Measurements from ENCODE around the gene UST. TPM values are rescaled to one million over a fixed set of nuclear protein-coding genes. Genes with fewer than 3 reads are reported as not detected.

UST gene
- total RNA-seq, 1 experiment from 2014 or later: 32.1 TPM

DNA sequence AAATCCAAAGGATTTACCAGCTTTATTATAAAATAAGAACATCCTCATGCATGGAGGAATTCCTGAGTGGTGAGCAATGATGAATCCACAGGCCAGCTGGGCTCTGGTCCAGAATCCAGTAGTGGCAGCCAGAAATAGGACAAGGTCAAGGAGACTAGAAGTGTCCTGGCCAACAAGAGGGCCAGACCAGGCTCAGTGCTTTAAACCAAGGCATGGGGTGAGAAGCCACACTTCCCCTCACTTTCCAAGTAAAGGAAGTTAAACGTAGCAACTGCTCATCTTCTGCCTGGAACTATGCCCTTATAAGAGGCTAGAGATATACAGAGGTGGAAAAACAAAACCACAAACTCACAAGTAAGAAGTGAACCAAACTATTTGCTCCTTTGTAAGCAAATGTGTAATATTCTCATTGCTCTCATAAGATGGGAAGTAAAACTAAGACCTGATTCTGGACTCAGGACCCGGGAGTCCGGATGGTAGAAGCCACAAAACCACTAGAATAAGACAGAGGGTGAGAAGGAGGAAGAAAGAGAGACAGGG lies 253.2 kb downstream of the UST start:
- POLR2A ChIA-PET: no interaction called here
- CTCF ChIA-PET: no interaction called here
- no peak overlapping the region for H3K27ac Mint-ChIP-seq
- H3K27me3 Mint-ChIP-seq (ENCODE audit: low read depth): no peaks in the 10 kb centered on the region
- ATAC-seq: no peak
- peaks cover 61% of the 10 kb centered on the region for H3K36me3 Mint-ChIP-seq
- TF ChIP-seq MYBL2 (CRISPR knock-in tag; IDR thresholded peaks at IDR 0.05) (no peak), ELF4 (CRISPR knock-in tag; IDR thresholded peaks at IDR 0.05; ENCODE audit: low read depth) (no peak), SOX15 (CRISPR knock-in tag; IDR thresholded peaks at IDR 0.05) (no peak), NFYB (CRISPR knock-in tag; conservative IDR thresholded peaks at IDR 0.05; ENCODE audit: low read depth) (no peak), SP1 (CRISPR knock-in tag; conservative IDR thresholded peaks at IDR 0.05) (no peak), ZNF138 (CRISPR knock-in tag; conservative IDR thresholded peaks at IDR 0.05) (no peak), RORB (CRISPR knock-in tag; IDR thresholded peaks at IDR 0.05) (no peak), ZNF671 (CRISPR knock-in tag; IDR thresholded peaks at IDR 0.05) (no peak)
- TF ChIP-seq, protein P1, sequence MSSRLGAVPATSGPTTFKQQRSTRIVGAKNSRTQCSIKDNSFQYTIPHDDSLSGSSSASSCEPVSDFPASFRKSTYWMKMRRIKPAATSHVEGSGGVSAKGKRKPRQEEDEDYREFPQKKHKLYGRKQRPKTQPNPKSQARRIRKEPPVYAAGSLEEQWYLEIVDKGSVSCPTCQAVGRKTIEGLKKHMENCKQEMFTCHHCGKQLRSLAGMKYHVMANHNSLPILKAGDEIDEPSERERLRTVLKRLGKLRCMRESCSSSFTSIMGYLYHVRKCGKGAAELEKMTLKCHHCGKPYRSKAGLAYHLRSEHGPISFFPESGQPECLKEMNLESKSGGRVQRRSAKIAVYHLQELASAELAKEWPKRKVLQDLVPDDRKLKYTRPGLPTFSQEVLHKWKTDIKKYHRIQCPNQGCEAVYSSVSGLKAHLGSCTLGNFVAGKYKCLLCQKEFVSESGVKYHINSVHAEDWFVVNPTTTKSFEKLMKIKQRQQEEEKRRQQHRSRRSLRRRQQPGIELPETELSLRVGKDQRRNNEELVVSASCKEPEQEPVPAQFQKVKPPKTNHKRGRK (CRISPR knock-in tag; IDR thresholded peaks at IDR 0.05; ENCODE audit: borderline replicate concordance): no peak
- TF ChIP-seq, protein P2, sequence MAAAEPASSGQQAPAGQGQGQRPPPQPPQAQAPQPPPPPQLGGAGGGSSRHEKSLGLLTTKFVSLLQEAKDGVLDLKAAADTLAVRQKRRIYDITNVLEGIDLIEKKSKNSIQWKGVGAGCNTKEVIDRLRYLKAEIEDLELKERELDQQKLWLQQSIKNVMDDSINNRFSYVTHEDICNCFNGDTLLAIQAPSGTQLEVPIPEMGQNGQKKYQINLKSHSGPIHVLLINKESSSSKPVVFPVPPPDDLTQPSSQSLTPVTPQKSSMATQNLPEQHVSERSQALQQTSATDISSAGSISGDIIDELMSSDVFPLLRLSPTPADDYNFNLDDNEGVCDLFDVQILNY (CRISPR knock-in tag; IDR thresholded peaks at IDR 0.05): no peak
- TF ChIP-seq, protein P3, sequence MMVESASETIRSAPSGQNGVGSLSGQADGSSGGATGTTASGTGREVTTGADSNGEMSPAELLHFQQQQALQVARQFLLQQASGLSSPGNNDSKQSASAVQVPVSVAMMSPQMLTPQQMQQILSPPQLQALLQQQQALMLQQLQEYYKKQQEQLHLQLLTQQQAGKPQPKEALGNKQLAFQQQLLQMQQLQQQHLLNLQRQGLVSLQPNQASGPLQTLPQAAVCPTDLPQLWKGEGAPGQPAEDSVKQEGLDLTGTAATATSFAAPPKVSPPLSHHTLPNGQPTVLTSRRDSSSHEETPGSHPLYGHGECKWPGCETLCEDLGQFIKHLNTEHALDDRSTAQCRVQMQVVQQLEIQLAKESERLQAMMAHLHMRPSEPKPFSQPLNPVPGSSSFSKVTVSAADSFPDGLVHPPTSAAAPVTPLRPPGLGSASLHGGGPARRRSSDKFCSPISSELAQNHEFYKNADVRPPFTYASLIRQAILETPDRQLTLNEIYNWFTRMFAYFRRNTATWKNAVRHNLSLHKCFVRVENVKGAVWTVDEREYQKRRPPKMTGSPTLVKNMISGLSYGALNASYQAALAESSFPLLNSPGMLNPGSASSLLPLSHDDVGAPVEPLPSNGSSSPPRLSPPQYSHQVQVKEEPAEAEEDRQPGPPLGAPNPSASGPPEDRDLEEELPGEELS (CRISPR knock-in tag; IDR thresholded peaks at IDR 0.05): no peak
- TF ChIP-seq, protein P4, sequence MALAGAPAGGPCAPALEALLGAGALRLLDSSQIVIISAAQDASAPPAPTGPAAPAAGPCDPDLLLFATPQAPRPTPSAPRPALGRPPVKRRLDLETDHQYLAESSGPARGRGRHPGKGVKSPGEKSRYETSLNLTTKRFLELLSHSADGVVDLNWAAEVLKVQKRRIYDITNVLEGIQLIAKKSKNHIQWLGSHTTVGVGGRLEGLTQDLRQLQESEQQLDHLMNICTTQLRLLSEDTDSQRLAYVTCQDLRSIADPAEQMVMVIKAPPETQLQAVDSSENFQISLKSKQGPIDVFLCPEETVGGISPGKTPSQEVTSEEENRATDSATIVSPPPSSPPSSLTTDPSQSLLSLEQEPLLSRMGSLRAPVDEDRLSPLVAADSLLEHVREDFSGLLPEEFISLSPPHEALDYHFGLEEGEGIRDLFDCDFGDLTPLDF (CRISPR knock-in tag; IDR thresholded peaks at IDR 0.05): no peak
- TF ChIP-seq, protein P5, sequence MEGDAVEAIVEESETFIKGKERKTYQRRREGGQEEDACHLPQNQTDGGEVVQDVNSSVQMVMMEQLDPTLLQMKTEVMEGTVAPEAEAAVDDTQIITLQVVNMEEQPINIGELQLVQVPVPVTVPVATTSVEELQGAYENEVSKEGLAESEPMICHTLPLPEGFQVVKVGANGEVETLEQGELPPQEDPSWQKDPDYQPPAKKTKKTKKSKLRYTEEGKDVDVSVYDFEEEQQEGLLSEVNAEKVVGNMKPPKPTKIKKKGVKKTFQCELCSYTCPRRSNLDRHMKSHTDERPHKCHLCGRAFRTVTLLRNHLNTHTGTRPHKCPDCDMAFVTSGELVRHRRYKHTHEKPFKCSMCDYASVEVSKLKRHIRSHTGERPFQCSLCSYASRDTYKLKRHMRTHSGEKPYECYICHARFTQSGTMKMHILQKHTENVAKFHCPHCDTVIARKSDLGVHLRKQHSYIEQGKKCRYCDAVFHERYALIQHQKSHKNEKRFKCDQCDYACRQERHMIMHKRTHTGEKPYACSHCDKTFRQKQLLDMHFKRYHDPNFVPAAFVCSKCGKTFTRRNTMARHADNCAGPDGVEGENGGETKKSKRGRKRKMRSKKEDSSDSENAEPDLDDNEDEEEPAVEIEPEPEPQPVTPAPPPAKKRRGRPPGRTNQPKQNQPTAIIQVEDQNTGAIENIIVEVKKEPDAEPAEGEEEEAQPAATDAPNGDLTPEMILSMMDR (IDR thresholded peaks at IDR 0.05): no peak
- TF ChIP-seq, protein P6, sequence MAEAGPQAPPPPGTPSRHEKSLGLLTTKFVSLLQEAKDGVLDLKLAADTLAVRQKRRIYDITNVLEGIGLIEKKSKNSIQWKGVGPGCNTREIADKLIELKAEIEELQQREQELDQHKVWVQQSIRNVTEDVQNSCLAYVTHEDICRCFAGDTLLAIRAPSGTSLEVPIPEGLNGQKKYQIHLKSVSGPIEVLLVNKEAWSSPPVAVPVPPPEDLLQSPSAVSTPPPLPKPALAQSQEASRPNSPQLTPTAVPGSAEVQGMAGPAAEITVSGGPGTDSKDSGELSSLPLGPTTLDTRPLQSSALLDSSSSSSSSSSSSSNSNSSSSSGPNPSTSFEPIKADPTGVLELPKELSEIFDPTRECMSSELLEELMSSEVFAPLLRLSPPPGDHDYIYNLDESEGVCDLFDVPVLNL (CRISPR knock-in tag; IDR thresholded peaks at IDR 0.05; ENCODE audit: borderline replicate concordance, low read depth): no peak
- TF ChIP-seq, protein P7, sequence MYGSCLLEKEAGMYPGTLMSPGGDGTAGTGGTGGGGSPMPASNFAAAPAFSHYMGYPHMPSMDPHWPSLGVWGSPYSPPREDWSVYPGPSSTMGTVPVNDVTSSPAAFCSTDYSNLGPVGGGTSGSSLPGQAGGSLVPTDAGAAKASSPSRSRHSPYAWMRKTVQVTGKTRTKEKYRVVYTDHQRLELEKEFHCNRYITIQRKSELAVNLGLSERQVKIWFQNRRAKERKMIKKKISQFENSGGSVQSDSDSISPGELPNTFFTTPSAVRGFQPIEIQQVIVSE (CRISPR knock-in tag; IDR thresholded peaks at IDR 0.05; ENCODE audit: borderline replicate concordance): no peak
- peaks cover 20% of the 10 kb centered on the region for H3K4me1 Mint-ChIP-seq
- no peak overlapping the region for H3K4me3 Mint-ChIP-seq
- no peak for DNase-seq (ENCODE audit: low spot score)
- H3K9me3 Mint-ChIP-seq: peaks cover 27% of the 10 kb centered on the region

DNA sequence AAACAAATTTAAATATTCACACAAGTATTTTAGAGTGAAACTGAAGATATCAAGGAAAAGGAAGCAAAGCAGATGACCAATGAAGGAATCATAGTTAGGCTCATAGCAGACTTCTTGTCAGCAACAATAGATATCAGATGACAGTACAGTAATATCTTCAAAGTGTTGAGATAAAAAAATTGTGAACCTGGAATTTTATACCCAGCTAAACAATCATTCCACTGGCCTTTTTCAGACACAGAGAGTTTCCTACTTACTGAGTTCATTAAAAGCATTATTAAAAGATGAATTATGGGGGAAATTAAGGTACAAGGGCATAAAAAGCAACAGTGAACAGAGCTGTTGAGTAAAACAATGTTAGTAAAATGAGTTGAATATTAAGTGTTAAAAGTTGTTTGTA lies 254.6 kb downstream of the UST start:
- Mint-ChIP-seq H3K27ac (no peak overlapping the region), H3K36me3 (peaks cover 65% of the 10 kb centered on the region), H3K4me1 (peaks cover 11% of the 10 kb centered on the region), H3K4me3 (no peak overlapping the region), H3K27me3 (ENCODE audit: low read depth) (no peaks in the 10 kb centered on the region), H3K9me3 (peaks cover 39% of the 10 kb centered on the region)
- ChIA-PET CTCF (no interaction called here), POLR2A (interaction anchor here (0.7 kb wide), 1 partner anchor 34 kb away, joined by 3 read pairs; no protein-coding TSS in a partner anchor)
- DNase-seq (ENCODE audit: low spot score) (no peak), ATAC-seq (no peak)
- TF ChIP-seq ATF1 (CRISPR knock-in tag; IDR thresholded peaks at IDR 0.05) (no peak), ZNF396 (CRISPR knock-in tag; IDR thresholded peaks at IDR 0.05; ENCODE audit: borderline replicate concordance) (no peak), RORB (CRISPR knock-in tag; IDR thresholded peaks at IDR 0.05) (no peak), ZNF263 (CRISPR knock-in tag; IDR thresholded peaks at IDR 0.05; ENCODE audit: low read depth) (no peak), CBFB (CRISPR knock-in tag; IDR thresholded peaks at IDR 0.05; ENCODE audit: low read depth) (no peak), ZBTB21 (CRISPR knock-in tag; IDR thresholded peaks at IDR 0.05; ENCODE audit: borderline replicate concordance) (no peak), EMX1 (CRISPR knock-in tag; IDR thresholded peaks at IDR 0.05) (no peak), ZNF121 (CRISPR knock-in tag; IDR thresholded peaks at IDR 0.05) (no peak)
- TF ChIP-seq, protein P8, sequence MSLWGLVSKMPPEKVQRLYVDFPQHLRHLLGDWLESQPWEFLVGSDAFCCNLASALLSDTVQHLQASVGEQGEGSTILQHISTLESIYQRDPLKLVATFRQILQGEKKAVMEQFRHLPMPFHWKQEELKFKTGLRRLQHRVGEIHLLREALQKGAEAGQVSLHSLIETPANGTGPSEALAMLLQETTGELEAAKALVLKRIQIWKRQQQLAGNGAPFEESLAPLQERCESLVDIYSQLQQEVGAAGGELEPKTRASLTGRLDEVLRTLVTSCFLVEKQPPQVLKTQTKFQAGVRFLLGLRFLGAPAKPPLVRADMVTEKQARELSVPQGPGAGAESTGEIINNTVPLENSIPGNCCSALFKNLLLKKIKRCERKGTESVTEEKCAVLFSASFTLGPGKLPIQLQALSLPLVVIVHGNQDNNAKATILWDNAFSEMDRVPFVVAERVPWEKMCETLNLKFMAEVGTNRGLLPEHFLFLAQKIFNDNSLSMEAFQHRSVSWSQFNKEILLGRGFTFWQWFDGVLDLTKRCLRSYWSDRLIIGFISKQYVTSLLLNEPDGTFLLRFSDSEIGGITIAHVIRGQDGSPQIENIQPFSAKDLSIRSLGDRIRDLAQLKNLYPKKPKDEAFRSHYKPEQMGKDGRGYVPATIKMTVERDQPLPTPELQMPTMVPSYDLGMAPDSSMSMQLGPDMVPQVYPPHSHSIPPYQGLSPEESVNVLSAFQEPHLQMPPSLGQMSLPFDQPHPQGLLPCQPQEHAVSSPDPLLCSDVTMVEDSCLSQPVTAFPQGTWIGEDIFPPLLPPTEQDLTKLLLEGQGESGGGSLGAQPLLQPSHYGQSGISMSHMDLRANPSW (CRISPR knock-in tag; conservative IDR thresholded peaks at IDR 0.05; ENCODE audit: low read depth): no peak

Data from WTC11 (cell line).